ENCODE results near the gene TMCC2.
A peak's percentile ranks its signal among the peaks of the same experiment; 100 is the strongest.
"Not testable (repeated sequence)": the region's sequence is repeated elsewhere in the genome, so short reads cannot be mapped to it uniquely, and the experiment has no call there.

TMCC2 gene

DNA sequence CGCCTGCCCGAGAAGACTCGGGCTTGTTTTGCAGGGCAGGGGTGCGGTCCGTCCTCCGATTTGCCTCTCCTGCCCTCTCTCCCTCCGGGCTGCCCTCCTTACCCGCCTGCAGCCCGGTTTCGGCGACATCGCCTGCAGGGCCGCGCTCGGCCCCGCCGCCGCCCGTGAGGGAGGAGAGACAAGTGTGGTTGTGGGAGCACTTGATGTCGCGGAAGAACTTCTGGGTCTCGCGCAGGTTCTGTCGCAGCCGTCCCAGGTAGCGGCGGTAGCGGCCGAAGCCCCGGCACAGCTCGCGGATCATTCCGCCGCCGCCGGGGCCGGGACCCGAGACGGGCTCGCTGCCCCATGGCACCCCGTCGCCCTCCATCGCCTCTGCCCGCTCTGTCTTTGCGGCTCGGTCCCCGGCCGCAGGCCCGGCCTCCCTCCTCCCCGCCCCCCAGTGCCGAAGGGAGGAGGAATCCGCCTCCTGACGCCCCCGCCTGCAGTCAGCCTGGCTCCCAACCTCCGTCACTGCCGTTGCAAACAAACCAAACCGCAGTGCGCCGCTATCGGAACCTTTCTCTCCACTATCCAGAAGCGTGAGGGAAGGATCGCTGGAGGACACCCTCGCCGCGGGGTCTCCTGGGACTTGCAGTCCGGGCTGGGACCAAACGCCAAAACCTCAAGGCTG is 16.4 kb upstream of the TMCC2 start, which contains the start of gene DSTYK:
DSTYK (minus strand) TSS at position 534 of the 670 bp plus-strand sequence; CDS start at position 367, 167 bp downstream.
- DNase-seq (ENCODE audit: insufficient read length, low spot score) (peak; percentile 90), FAIRE-seq (peak; percentile 49)

DNA sequence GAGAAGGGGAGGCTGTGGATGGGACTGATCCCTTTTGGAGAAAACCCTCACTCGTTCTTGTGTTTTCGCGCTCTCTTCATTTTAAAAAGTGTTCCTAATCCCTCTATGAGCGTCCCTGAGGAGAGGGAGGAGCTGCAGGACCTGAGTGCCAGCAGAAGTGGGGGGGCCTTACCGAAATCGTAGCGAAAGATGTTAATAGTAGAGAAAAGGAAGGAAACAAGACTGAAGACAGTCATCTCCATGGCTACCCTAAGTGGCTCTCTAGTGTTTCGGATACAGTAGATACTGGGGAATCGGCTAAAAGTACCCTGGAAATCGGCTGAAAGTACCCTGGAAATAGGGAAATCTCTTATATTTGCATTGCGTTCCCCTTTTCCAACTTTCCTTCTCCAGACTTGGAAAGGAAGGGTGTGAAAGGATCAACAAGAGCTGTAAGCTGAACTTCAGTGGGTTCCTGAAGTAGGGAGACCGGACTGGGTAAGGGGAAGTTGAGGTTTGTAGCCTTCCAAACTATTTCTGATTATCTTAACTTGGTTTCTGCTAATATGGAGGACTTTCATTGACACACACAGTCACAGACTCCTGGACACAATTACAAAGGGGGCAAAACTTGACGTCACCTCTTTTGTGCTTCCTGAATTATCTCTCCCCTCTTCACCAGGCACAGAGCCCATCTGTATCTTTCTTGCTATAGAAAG is 15.8 kb upstream of the TMCC2 start:
- DNase-seq (ENCODE audit: insufficient read length, low spot score) (no peak), FAIRE-seq (no peak)

DNA sequence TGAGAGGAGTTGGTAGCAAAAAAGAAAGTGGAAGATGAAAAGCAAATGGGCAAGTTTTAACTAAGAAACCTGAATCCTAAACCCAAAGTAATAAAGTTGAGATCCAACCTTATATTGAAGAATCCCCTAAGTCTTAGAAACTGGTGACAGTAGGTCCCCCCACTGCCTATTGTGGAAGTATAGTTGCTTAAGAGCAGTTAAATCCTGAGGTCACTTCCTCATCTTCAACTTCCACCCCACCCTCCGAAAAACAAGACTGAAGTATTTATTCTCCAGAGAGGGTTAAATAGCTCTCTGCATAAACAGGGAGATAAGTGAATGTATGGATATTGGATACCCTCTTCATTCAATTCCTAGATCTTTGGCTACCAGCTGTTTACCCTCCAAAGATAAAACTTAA is 13.0 kb upstream of the TMCC2 start:
- DNase-seq (ENCODE audit: insufficient read length, low spot score) (no peak), FAIRE-seq (no peak)

- FAIRE-seq (no peak), DNase-seq (ENCODE audit: insufficient read length, low spot score) (no peak)
These were observed 11.2 kb upstream of the TMCC2 start for GRCh38 chr1:205216588-205216987.

DNA sequence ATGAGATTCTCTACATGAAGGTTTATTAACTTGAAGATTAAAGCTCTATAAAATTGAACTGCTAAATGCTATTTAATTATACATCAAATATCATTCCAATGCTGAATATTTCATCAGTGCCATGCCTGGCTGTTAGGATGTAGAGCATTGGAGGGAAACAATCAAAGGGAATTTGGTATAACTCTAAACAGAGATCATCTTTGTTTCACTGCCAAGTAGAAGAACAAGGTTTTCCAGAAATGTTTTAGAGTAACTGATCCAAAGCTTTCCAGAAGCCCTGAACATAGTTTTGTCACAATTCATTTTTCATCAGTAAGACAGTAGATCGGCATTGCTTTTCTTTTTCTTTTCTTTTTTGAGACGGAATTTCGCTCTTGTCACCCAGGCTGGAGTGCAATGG is 10.3 kb upstream of the TMCC2 start:
- DNase-seq (ENCODE audit: insufficient read length, low spot score) (no peak), FAIRE-seq (no peak)

DNA sequence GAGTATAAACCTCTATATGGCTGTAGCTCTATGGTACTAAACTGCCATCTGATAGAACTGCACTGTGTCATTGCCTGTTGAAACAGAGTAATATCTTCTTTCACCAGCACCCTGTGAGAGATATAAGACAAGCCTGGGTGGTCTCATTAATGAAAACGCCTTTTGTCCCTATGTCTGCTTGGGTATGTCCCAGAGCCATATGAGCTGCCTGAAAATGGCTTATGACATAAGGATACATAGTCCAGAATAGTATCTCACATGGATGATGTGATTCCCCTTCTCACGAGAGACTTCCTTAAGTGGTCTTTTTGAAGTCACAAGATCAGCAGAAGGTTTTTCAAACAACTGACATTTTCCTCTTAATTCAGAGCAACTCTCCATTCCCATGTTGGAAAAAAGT is 7.3 kb upstream of the TMCC2 start:
- DNase-seq (ENCODE audit: insufficient read length, low spot score): no peak
- FAIRE-seq: no peak

GRCh38 chr1:205224736-205225135 is 3.0 kb upstream of the TMCC2 start:
- no peak for DNase-seq (ENCODE audit: insufficient read length, low spot score)
- no peak for FAIRE-seq

- DNase-seq (ENCODE audit: insufficient read length, low spot score) (no peak), FAIRE-seq (no peak)
These were observed 1.6 kb upstream of the TMCC2 start for GRCh38 chr1:205225901-205226765.

DNA sequence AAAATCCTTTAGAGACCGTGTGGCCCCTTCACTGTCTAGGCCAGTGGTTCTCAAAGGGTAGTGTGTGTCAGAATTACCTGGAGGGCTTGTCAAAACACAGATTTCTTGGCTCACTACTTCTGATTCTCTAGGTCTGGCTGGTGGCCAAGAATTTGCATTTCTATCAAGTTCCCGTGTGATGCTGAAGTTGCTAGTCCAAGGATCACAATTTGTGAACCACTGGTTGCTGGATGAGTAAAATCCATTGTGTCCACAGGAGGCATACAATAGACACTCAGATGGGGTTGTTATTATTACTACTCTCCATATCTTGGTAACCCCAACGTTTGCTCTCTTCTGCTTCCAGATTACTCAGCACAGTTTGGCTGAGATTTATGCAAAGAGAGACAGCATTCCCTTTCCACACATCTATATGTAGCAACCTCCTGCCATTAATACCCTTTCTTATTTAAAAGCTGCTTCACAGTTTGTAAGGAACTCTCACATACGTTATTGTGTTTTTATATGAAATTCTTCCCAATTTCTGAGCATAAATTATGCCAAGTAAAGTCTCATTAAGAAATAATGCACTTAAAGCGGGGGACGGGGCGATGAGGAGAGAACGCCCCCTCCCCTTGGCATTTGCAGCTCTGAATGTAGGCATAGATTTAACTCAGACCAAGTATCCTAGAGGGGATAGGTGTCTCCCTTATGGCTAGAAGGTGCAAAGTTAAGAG is 720 bp upstream of the TMCC2 start:
- DNase-seq (ENCODE audit: insufficient read length, low spot score) (peak; percentile 36), FAIRE-seq (no peak)

- DNase-seq (ENCODE audit: insufficient read length, low spot score) (peak; percentile 30), FAIRE-seq (no peak)
These were observed 361 bp downstream of the TMCC2 start for GRCh38 chr1:205228093-205228521.

GRCh38 chr1:205229399-205229871 is 1.7 kb downstream of the TMCC2 start:
- FAIRE-seq (no peak), DNase-seq (ENCODE audit: insufficient read length, low spot score) (peak; percentile 93)

DNA sequence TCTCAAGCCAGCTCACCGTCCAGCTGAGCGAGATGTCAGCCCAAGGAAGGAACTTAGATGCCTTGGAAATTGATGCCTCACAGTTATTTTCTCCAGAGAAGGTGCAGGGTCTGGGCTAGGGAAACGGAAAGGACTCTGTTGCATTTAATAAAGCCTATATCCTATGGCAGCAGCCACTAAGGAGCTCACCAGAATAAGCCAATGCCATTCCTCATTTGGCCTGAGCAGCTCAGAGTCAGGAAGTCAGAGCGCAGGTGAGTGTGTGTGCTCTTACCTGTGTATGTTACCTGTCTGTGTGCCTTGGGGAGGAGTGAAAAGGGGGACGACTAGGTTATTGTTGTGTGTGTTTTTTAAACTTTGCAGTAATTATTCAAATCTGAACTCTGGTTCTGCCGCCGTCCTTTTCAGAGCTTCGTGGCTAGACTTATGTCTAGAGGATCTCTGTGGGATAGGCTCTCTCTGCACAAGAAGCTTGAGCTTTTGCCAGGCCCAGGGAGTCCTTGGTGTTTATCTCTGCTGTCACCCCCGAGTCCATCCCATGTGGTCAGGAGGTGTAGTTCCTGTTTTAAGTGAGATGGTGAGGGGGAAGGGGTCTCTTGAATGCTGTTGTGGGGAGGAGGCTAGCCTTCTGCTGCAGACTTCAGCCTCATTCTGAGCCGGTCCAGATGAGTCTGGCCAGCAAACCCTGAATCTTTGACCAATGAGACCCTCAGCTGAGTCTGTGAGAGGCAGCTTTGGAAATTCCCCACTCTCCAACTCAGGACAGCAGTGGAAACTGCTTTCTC is 2.4 kb downstream of the TMCC2 start:
- DNase-seq (ENCODE audit: insufficient read length, low spot score) (no peak), FAIRE-seq (no peak)

DNA sequence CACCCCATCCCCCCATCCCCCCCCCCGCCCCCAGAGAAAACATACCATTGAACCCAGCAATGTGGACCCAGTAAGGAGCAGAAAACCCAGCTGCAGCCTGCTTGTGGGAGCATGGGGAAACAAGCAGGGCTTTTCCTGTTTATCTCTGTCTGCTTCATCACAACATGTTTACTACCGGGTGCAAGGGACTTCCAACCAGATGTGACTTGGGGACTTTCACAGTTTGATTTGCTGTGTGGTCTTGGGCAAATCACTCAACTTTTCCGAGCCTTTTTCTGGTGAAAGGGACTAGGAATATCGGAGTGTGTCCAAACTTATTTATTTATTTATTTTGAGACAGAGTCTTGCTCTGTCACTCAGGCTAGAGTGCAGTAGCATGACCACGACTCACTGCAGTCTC is 3.2 kb downstream of the TMCC2 start:
- DNase-seq (ENCODE audit: insufficient read length, low spot score): no peak
- FAIRE-seq: no peak

GRCh38 chr1:205232127-205232820 is 4.5 kb downstream of the TMCC2 start:
- no peak for FAIRE-seq
- DNase-seq (ENCODE audit: insufficient read length, low spot score): no peak

DNA sequence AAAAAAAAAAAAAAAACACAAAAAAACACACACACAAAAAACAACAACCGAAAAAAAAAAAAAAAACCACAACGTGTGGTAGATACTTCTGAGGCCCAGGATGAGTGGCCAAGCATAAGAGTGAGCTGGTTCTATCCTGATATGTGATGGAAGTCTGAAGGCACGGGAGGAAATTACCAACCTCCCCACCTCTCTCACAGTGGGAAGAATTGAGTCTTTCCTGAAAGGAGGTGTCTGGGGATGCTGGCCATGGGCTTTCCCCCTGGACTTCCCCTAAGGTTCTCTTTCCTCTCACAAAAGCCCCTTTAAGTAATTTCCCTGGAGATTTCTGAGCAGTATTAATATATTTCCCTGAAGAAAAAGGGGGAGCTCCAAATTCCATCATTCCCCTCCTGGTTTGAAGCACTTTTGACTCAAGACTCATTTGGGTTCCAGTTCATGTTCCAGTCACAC is 5.2 kb downstream of the TMCC2 start:
- DNase-seq (ENCODE audit: insufficient read length, low spot score) (no peak), FAIRE-seq (no peak)

GRCh38 chr1:205233986-205234385 is 6.2 kb downstream of the TMCC2 start:
- FAIRE-seq; DNase-seq (ENCODE audit: insufficient read length, low spot score): not testable (repeated sequence)

DNA sequence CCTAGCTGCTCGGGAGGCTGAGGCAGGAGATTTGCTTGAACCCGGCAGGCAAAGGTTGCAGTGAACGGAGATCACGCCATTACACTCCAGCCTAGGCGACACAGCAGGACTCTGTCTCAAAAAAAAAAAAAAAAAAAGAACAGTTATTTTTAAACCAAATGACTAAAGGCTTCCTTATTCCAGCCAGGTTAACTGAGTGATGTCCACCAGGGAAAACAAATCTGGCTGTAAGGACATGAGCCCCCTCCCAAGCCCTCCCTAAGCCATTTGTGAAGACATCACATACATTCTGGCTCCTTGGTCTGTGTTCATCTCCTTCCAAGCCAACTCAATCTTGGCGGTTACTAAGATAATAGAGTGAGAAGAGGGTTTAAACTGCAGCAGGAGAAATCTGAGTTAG is 8.2 kb downstream of the TMCC2 start:
- DNase-seq (ENCODE audit: insufficient read length, low spot score) (no peak), FAIRE-seq (no peak)

DNA sequence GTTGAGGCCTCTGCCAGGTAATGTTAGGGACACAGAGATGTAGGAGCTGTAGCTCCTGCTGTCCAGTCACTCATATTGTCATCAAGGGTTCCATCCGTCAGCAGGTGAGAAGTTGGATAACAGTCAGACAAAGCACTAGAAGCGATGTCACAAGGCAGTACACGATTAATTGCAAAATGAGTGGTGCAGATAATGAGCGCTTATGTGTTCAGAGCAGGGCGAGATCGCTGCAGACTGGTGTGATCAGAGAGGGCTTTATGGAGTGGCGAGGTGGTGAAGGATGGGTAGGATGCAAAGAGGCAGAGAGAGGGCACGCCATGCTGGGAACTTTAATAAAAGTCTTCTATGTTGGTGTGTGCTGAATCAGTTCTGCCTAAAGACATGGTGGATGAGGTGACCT is 8.8 kb downstream of the TMCC2 start:
- FAIRE-seq: no peak
- DNase-seq (ENCODE audit: insufficient read length, low spot score): no peak

GRCh38 chr1:205236951-205237475 is 9.3 kb downstream of the TMCC2 start:
- DNase-seq (ENCODE audit: insufficient read length, low spot score): no peak
- no peak for FAIRE-seq

Measured in HTR-8/SVneo (cell line).